GM19043 (cell line): Measurements from ENCODE around the gene PAGR1.
A peak's percentile ranks its signal among the peaks of the same experiment; 100 is the strongest.
"Not testable (repeated sequence)": the region's sequence is repeated elsewhere in the genome, so short reads cannot be mapped to it uniquely, and the experiment has no call there.

Experiments
- ATAC-seq: cut with Tn5 transposase; IDR thresholded peaks from one replicate; pipeline ENCODE4 v1.9.1; 2021; ENCODE audit warnings: low read depth; ENCODE audit not compliant: unreplicated experiment

Gene PAGR1

DNA sequence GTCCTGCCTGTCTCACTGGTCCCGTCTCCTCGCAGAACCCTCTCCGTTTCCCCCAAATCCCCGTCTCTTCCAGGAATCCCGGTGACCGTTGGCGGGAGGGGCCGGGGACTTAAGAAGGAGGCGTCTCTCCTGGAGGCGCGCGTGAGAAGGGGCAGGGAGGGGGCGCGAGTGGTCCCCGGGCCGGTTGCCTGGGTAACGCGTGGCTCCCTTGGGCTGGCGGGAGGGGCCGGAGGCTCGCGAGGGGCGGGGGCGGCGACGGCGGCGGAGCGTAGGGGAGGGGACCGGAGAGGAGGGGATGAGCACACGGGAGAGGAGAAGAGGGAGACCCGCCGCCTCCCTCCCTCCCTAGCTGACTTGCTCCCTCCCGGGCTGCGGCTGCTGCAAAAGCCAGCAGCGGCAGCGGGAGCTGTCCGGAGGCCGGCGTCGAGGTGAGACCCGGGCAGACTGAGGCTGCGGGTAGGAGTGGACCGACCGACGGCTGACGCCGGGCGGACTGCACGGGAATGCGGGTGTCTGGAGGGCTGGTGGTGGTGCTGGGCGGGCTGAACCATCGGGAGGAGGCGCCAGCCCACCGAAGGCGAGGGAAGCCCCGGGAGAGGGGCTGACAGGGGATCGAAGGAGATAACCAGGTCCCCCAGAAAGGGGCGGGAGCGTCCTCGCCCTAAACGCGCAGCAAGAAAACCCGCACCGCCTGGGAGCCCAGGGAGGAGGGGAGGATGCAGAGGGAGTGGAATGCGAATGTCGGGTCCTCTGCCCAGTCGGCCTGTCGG lies 3.9 kb upstream of the PAGR1 start, which contains the start of gene PRRT2:
TSS of gene PRRT2 (plus strand) at position 298 of the 770 bp plus-strand sequence. CDS start 862 bp downstream, outside the sequence.
- no peak for ATAC-seq

DNA sequence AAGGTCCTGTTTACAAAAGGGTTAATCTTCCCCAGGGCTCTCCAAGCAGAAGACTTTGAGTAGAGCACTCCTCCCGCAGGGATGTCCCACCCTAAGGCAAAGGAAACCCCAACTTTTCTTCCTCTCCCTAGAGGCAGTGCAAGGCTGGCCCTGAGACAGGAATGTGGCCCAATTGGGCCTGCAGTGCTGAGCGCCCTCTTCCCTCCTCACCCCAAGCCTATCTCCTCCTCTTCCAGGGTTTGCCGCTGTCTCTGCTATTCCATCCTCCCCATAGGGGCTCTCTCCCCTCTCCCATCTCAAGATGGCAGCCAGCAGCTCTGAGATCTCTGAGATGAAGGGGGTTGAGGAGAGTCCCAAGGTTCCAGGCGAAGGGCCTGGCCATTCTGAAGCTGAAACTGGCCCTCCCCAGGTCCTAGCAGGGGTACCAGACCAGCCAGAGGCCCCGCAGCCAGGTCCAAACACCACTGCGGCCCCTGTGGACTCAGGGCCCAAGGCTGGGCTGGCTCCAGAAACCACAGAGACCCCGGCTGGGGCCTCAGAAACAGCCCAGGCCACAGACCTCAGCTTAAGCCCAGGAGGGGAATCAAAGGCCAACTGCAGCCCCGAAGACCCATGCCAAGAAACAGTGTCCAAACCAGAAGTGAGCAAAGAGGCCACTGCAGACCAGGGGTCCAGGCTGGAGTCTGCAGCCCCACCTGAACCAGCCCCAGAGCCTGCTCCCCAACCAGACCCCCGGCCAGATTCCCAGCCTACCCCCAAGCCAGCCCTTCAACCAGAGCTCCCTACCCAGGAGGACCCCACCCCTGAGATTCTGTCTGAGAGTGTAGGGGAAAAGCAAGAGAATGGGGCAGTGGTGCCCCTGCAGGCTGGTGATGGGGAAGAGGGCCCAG lies 3.0 kb upstream of the PAGR1 start:
- ATAC-seq: no peak

DNA sequence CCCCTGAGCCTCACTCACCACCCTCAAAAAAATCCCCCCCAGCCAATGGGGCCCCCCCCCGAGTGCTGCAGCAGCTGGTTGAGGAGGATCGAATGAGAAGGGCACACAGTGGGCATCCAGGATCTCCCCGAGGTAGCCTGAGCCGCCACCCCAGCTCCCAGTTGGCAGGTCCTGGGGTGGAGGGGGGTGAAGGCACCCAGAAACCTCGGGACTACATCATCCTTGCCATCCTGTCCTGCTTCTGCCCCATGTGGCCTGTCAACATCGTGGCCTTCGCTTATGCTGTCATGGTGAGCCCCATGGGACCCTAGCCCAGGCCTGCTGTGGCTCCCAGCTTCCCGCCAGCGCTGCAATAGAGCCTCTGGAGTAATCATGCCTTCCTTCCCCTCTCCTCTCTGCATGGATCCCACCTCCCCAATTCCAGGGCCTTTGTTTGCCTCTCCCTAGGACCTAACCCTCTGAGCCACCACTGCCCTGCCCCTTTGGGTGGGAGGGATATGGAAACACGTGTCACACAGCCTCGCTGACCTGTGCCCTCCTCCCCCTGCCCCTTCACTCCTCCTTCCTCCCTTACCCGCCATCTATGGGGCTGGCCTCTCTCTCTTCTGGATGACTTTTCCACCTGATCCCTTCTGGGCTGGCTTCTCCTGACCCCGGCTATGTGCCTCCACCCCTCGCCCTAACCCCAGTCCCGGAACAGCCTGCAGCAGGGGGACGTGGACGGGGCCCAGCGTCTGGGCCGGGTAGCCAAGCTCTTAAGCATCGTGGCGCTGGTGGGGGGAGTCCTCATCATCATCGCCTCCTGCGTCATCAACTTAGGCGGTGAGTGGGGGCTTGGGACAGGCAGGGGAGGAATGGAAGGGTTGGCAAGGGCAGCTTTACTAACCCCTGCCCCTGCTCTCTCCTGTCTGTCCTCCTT lies 2.0 kb upstream of the PAGR1 start:
- ATAC-seq: no peak

DNA sequence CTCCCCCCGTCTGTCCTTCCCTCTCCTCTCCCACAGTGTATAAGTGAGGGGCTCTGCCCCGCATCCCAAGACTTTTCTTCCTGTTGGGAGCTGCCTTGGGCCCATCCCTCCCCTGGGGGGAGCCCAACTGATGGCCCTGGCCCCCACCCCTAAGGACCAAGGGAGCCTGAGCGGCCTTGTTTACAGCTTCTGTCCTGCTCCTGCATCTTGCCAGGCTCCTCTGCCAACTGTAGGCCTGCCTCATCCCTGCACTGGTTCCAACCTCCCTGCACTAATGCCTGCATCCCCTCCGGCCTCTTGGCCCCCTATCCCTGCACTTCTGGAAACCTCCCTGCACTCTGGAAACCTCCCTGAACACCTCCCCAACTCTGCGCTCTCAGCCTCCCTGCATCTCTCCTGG lies 1.4 kb upstream of the PAGR1 start:
- ATAC-seq: no peak

DNA sequence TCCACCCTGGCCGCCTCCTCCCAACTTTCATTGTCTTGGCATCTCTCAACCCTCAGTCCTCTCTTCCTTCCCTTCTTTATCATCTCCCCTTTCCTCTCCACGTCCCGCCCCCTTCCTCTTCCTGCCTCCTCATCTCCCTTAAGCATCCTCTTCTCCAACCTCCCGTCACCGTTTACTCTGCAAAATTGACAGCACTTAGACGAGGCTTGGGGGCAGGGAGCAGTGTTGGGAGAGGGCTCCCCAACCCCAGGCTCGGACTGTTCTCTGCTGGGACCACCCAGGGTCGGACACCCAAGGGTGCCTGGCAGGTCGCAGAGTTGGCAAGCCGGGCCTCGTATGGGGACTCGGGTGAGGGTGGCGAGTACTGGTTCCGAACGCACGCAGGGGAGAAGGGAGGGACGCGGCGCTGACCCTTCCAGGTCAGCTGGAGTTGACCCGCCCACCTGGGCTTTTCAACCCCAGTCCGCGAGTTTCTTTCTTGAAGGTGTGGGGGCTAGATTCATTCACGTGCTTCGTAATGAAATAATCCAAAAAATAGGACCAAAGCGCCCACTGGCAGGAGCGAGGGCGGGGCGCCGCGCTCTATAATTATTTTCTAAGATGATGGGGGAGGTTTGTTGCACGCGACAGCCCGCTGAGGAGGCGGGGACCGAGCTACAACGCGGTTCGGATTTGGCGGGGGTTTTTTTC lies 775 bp upstream of the PAGR1 start:
- ATAC-seq: no peak

DNA sequence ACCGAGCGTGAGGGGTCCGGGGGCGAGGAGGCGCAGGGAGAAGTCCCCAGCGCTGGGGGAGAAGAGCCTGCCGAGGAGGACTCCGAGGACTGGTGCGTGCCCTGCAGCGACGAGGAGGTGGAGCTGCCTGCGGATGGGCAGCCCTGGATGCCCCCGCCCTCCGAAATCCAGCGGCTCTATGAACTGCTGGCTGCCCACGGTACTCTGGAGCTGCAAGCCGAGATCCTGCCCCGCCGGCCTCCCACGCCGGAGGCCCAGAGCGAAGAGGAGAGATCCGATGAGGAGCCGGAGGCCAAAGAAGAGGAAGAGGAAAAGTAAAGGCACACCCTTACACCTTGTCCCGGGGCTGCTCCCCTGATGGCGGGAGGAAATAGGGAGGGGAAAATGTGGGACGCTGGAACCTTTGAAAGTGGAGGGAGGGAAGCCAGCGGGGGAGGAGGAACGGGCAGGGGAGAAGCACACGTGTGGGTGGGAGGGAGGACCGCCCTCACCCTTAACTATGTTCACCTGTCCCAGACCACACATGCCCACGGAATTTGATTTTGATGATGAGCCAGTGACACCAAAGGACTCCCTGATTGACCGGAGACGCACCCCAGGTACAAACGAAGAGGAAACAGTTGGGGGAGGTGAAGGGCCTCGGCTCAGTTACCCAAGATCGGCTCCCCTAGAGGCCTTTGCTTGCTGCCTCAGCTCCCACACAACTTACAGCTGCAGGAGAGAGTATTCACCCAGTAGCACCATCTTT lies 916 bp downstream of the PAGR1 start:
- peak; percentile 3 for ATAC-seq

DNA sequence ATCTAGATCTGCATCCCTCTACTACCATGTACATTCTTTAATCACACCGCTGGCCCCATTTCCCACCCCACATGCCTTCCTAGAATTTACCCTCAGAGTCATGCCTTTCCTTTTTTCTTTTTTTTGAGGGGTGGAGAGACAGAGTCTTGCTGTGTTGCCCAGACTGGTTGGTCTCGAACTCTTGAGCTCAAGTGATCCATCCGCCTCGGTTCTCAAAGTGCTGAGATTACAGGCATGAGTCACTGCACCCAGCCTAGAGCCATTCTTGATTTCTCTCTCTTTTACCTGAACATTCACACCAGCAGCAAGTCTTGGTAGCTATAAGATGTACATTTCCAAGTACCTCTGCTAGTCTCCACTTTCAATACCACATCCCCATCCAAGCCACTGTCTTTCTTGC lies 2.1 kb downstream of the PAGR1 start:
- no peak for ATAC-seq

DNA sequence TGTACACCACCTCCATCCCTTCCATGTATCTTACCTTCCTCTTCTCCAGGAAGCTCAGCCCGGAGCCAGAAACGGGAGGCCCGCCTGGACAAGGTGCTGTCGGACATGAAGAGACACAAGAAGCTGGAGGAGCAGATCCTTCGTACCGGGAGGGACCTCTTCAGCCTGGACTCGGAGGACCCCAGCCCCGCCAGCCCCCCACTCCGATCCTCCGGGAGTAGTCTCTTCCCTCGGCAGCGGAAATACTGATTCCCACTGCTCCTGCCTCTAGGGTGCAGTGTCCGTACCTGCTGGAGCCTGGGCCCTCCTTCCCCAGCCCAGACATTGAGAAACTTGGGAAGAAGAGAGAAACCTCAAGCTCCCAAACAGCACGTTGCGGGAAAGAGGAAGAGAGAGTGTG lies 3.6 kb downstream of the PAGR1 start:
- ATAC-seq: no peak

DNA sequence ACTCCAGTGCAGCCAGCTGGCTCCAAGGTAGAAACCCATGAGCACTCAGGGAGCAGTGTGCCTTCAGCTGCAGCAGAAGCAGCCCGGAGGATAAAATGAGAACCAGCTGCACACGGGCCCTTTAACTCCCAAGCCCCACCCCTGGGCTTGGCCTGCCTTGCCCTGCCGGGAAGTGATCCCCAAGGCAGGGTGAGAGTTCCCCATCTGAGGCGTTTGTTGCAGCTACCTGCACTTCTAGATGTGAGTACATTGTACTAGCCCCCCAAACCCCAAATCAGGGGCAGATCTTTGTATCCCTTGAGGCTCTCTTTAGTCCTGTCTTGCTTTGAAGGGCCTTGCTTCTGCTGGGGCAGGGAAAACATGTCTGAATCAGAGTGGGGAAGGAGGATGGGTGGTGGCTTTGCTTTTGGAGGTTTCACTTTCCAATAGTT lies 4.3 kb downstream of the PAGR1 start, which contains the start of gene MVP:
TSS of gene MVP (plus strand) at position 192 of the 431 bp plus-strand sequence. CDS start 10,088 bp downstream, outside the sequence.
- ATAC-seq: no peak

DNA sequence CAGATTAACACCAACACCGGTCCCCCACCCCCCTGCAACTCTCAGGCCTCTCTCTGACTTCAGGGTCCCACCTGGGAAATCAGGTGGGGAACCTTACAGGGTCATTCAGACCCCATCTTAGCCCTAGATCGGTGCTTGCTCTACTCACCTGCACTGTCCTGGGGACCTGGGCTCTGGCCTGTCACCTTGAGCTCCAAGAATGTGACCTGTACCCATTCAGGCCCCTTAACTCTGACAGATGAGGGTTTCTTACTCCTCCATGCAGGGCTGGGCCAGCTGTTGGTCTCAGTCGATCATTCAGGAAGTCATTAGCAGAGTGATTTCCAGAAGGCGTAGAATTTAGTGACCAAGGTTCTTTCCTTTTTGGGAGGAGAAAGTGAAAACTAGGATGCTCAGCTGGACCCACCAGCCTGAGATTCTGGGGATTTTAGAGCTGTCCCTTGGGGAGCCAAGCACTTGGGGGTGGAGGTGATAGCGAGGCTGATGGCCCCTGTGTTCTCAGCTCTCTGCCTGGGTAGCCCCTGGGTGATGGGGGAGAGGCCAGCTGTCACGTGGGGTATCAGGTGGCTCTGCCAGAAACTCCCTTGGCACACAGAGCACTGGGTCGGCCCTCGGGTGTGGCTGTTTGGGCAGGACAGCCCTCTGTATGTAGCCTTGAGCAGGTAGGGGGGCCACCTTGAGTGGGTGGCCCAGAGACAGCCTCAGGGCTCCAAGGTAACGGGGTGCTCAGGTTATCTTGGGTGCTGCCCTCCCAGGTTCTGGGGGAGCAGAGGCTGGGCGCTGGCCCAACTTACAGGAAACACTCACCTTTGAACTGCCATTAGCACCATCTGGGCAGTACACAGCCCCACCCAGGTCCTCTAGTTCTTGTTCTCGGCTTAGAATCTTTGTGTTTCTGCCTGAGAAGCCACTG lies 5.0 kb downstream of the PAGR1 start:
- ATAC-seq: no peak

DNA sequence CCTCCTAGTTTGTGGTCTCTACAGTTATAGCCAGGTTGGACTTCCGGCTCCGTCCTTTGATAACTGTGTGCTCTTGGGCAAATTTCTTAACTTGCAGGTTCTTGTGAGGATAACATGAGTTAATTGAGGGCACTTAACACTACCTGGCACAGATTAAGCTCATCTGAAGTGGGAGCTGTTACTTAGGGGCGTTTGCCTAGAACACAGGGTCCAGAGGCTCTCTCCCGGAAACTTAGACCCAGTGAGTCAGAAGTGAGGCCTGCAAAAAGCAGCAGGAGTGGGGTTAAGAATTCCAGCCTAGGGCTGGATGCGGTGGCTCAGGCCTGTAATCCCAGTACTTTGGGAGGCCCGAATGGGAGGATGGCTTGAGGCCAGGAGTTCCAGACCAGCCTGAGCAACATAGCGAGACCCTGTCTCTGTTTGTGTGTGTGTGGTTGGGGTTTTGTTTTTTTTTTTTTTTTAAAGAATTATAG lies 5.7 kb downstream of the PAGR1 start:
- ATAC-seq: no peak

DNA sequence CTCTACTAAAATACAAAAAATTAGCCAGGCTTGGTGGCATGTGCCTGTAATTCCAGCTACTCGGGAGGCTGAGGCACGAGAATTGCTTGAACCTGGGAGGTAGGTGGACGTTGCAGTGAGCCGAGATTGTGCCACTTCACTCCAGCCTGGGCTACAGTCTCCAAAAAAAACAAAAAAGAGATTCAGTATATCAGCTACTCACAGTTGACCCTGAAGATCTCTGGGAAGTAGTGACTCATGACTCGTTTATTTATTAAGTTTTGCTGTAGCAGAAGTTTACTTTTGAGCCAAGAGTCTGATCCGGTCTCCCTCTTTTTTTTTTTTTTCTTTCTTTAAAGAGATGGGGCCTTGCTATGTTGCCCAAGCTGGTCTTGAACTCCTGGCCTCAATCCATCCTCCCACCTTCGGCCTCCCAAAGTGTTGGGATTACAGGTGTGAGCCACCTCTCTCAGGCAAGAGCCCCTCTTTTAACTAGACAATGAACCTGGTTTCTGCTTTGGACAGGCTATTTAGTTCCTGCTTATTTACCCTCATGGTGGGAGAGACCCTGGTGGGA lies 8.7 kb downstream of the PAGR1 start:
- ATAC-seq: no peak

DNA sequence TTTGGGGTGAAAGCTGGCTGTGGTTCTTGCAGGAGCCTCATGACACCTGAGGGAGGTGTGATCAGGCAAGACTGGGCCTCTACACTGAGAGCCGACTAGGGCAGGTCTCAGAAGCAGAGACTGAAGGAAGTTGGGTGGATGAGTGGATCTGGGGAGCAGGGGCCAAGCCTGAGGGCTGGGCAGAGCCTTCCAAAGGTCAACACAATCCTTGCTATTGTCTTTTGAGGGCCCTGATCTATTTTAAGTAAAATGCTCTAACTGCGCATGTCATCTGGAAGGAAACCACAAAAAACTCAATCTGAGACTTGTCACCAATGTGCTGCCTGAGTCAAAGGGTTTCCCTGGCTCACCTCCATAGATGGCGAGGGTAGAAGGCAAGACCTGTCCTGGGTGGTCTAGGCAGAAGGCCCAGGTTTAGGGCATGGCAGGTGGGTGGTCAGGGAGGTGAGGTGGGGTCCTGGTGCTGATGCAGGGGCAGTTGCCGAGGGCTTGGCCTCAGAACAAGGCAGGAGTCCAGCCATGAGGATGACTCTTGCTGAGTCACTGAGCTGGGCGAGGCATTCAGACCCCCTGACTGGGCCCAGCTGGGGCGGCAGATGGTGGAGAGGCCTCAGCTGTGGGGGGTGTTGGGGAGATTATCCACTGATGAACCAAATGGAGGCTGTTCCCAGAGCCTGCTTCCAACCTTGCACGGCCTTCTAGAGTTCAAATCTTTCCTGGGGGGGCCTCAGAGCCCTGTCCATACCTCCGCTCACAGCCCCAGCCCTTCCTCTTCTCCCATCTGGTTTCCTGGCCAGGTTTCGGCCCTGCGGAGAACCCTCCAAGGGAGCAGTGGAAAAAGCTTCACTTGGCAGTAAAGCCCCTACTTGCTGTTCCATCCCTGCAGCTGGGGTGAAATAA lies 9.4 kb downstream of the PAGR1 start:
- no peak for ATAC-seq

DNA sequence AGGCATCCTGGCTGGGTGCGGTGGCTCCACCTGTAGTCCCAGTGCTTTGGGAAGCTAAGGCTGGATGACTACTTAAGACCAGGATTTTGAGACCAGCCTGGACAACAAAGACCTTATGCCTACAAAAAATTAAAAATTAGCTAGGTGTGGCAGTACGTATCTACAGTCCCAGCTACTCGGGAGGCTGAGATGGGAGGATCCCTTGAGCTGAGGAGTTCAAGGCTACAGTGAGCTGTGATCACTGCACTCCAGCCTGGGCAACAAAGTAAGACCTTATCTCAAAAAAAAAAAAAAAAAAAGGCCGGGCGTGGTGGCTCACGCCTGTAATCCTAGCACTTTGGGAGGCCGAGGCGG lies 10.4 kb downstream of the PAGR1 start:
- ATAC-seq: no peak

DNA sequence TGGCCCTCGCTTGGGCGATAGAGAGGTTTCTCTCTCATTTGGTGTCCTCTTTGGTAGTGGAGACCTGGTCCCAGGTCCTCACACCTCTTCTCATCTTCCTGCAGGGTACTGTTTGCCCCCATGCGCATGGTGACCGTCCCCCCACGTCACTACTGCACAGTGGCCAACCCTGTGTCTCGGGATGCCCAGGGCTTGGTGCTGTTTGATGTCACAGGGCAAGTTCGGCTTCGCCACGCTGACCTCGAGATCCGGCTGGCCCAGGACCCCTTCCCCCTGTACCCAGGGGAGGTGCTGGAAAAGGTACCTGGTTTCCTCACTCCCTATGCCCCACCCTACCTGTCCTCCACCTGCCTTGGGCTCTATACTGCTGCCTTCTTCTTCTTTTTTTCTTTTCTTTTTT lies 14.8 kb downstream of the PAGR1 start:
- no peak for ATAC-seq

DNA sequence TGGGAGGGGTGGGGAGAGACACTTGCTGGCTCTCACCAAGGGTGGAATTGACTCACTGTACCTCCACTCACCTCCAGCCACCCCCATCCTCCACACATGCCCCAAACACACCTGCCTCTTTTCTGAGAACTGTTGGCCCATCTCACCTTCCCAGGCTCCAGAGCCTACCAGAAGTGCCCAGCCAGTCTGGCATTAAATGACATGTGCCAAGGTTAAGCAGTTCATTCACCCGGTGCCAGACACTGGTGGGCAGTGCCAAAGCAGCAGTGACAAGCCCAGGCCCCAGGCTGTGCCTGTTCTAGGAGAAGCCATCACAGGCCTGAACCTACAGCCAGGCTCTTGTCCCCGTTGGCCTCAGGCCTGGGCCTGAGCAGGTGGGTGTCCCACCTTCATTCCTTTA lies 15.5 kb downstream of the PAGR1 start:
- ATAC-seq: no peak

DNA sequence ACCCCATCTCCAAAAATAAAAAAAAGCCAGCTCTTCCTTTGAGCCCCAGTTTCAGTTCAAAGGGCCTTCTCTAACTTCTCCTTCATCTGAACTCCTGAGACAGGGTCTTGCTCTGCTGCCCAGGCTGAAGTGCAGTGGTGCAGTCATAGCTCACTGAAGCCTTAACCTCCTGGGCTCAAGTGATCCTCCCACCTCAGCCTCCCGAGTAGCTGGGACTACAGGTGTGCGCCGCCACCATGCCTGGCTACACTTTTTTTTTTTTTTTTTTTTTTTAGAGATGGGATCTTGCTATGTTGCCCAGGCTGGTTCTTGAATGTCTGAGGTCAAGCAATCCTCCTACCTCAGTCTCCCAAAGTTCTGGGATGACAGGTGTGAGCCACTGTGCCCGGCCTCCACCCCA lies 17.3 kb downstream of the PAGR1 start:
- not testable (repeated sequence) for ATAC-seq
